A673 (cell line): ENCODE data around the gene PIAS1. TPM values are rescaled to one million over a fixed set of nuclear protein-coding genes. Genes with fewer than 3 reads are reported as not detected.
"Not testable (repeated sequence)": the region's sequence is repeated elsewhere in the genome, so short reads cannot be mapped to it uniquely, and the experiment has no call there.

ENCODE experiments used
- BruUV-seq: library from RNA; stranded (reverse); fragments of 400-500 nt; replicated peaks from 2 replicates; lab custom pipeline; 2021; lab: Mats Ljungman, UMichigan
- CTCF ChIA-PET: fragments of 300-600 bp; sonication (Branson Sonifier 250); formaldehyde crosslinking; loops from one replicate; lab custom pipeline; 2022; ENCODE audit warnings: antibody characterized with exemption; lab: Charles Lee
- POLR2A ChIA-PET: fragments of 300-600 bp; sonication (Branson Sonifier 250); formaldehyde crosslinking; loops from one replicate; lab custom pipeline; 2022; ENCODE audit warnings: antibody characterized with exemption; ENCODE audit not compliant: low non-redundant PET; lab: Charles Lee
- DNase-seq: peaks from one replicate; pipeline ENCODE4 v3.0.0-alpha.2; 2015; ENCODE audit warnings: low spot score
- H3K27ac ChIP-seq: fragments of 200-600 bp; sonication (generic); 2 replicates; pipeline ENCODE4 v1.5.1; 2016; ENCODE audit warnings: mixed run types, low read depth, mild to moderate bottlenecking, mixed read lengths, antibody characterized with exemption, low read length; ENCODE audit not compliant: poor library complexity, severe bottlenecking
- H3K27me3 ChIP-seq: fragments of 200-600 bp; sonication (generic); replicated peaks from 2 replicates; pipeline ENCODE4 v1.6.1; 2017; ENCODE audit warnings: mixed run types, low read depth, mild to moderate bottlenecking, mixed read lengths, antibody characterized with exemption, low read length; ENCODE audit not compliant: insufficient read depth, poor library complexity
- H3K36me3 ChIP-seq: fragments of 200-600 bp; sonication (generic); 2 replicates; pipeline ENCODE4 v1.6.1; 2016; ENCODE audit warnings: mixed run types, mild to moderate bottlenecking, mixed read lengths, antibody characterized with exemption, low read length; ENCODE audit not compliant: insufficient read depth, poor library complexity, severe bottlenecking
- H3K4me1 ChIP-seq: fragments of 200-600 bp; sonication (generic); 2 replicates; pipeline ENCODE4 v1.6.1; 2017; ENCODE audit warnings: mixed run types, mild to moderate bottlenecking, mixed read lengths, antibody characterized with exemption, low read length; ENCODE audit not compliant: insufficient read depth, poor library complexity, severe bottlenecking
- H3K4me3 ChIP-seq: fragments of 200-600 bp; sonication (generic); 2 replicates; pipeline ENCODE4 v1.5.1; 2016; ENCODE audit warnings: low read depth, mixed run types, mild to moderate bottlenecking, mixed read lengths, low read length; ENCODE audit not compliant: poor library complexity, severe bottlenecking
- H3K9me3 ChIP-seq: fragments of 200-600 bp; sonication (generic); 2 replicates; pipeline ENCODE4 v1.6.1; 2016; ENCODE audit warnings: mixed run types, low read depth, mild to moderate bottlenecking, mixed read lengths, antibody characterized with exemption, low read length; ENCODE audit not compliant: poor library complexity, severe bottlenecking
- EZH2 ChIP-seq: fragments of 200-600 bp; sonication (generic); IDR thresholded peaks from 2 replicates; pipeline ENCODE4 v1.6.1; 2017; ENCODE audit warnings: borderline replicate concordance, low read depth, mild to moderate bottlenecking, mixed read lengths, antibody characterized with exemption, low read length; ENCODE audit not compliant: poor library complexity, severe bottlenecking
- intact Hi-C: fragments of 100-400 bp; cut with micrococcal nuclease; formaldehyde crosslinking; loops from one replicate; pipeline ENCODE4 v1.10.0; 2022; ENCODE audit not compliant: unreplicated experiment
- total RNA-seq: library from RNA; stranded (reverse); gene quantifications from 2 replicates; pipeline ENCODE4 v1.2.3, GENCODE V29; 2021
- TF ChIP-seq, protein P1 (sequence below): fragments of 300-800, 200-600 bp; sonication (generic); conservative IDR thresholded peaks from 2 replicates; pipeline ENCODE4 v1.5.1; 2017; ENCODE audit warnings: low read depth, mild to moderate bottlenecking, antibody characterized with exemption, low read length, moderate library complexity, mixed read lengths

PIAS1 gene
- total RNA-seq, 1 experiment from 2014 or later, result 40.2 TPM

DNA sequence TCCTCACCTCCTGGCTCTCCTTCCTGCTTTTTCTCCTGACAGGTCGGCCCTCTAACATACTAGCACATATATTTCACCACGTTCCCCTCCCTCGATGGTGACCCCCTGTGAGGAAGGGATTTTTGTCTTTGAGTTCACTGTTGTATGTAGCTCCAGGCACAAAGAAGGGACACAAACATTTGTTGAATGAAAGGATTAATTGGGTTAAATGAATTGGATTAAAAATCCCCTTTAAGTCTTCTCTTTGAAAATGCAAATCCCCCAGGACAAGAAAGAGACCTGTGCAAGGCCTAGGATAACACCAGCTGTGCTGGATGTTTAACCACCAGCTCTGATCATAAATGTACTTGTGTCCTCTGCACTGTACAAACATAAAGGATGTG lies 147.8 kb downstream of the PIAS1 start:
- Histone ChIP-seq H3K27me3 (no peaks in the 10 kb centered on the region), H3K4me1 (peaks cover 34% of the 10 kb centered on the region), H3K9me3 (no peaks in the 10 kb centered on the region), H3K4me3 (no peak overlapping the region), H3K36me3 (no peaks in the 10 kb centered on the region), H3K27ac (no peak overlapping the region)
- peak; percentile 60 for DNase-seq
- no TSS peak for BruUV-seq
- CTCF ChIA-PET, result no interaction called here
- POLR2A ChIA-PET, result no interaction called here
- TF ChIP-seq, protein P1, sequence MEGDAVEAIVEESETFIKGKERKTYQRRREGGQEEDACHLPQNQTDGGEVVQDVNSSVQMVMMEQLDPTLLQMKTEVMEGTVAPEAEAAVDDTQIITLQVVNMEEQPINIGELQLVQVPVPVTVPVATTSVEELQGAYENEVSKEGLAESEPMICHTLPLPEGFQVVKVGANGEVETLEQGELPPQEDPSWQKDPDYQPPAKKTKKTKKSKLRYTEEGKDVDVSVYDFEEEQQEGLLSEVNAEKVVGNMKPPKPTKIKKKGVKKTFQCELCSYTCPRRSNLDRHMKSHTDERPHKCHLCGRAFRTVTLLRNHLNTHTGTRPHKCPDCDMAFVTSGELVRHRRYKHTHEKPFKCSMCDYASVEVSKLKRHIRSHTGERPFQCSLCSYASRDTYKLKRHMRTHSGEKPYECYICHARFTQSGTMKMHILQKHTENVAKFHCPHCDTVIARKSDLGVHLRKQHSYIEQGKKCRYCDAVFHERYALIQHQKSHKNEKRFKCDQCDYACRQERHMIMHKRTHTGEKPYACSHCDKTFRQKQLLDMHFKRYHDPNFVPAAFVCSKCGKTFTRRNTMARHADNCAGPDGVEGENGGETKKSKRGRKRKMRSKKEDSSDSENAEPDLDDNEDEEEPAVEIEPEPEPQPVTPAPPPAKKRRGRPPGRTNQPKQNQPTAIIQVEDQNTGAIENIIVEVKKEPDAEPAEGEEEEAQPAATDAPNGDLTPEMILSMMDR, result no peak
- TF ChIP-seq EZH2, result no peak
- intact Hi-C loops, result no loop called here

DNA sequence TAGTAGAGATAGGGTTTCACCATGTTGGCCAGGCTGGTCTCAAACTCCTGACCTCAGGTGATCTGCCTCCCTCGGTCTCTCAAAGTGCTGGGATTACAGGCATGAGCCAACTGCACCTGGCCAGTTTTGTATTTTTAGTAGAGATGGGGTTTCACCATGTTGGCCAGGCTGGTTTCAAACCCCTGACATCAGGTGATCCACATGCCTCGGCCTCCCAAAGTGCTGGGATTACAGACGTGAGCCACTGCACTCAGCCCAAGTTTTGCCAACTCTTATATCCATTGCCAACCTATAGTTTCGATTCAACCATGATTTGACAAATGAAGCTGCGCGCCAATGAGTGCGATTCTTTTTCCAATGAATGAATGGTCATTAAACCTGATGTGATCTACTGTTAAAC lies 148.9 kb downstream of the PIAS1 start:
- CTCF ChIA-PET, intact Hi-C loops, POLR2A ChIA-PET, DNase-seq, BruUV-seq, H3K9me3 ChIP-seq, H3K4me3 ChIP-seq, H3K27ac ChIP-seq, H3K36me3 ChIP-seq, H3K27me3 ChIP-seq: not testable (repeated sequence)
- peaks cover 32% of the 10 kb centered on the region for H3K4me1 ChIP-seq

DNA sequence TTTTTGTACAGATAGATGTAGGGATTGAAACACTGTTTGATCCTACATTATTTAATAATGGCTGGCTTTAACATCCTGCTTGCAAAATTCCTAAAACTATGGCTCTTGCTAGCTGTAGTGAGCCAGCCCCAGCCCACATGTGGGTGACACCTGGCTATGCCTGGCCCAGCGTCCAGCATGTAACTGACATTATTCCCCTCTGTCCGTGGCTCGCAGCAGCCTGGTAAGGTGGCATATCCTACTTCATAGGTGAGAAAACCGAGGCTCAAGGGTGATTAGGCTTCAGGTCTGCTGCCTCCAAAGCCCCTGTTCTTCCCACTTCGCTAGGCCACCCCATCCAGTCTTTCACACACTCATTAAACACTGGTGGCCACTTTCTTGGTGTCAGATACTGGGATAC lies 149.4 kb downstream of the PIAS1 start:
- Histone ChIP-seq H3K4me3 (no peak overlapping the region), H3K9me3 (no peaks in the 10 kb centered on the region), H3K27me3 (no peaks in the 10 kb centered on the region), H3K4me1 (peaks cover 27% of the 10 kb centered on the region), H3K36me3 (no peaks in the 10 kb centered on the region), H3K27ac (no peak overlapping the region)
- CTCF ChIA-PET, result no interaction called here
- no peak for TF ChIP-seq EZH2
- TF ChIP-seq, protein P1, result no peak
- no peak for DNase-seq
- intact Hi-C loops, result no loop called here
- POLR2A ChIA-PET, result no interaction called here
- BruUV-seq, result no TSS peak

- intact Hi-C loops, result no loop called here
- POLR2A ChIA-PET, result no interaction called here
- no peaks in the 10 kb centered on the region for H3K9me3 ChIP-seq
- H3K27me3 ChIP-seq, result no peaks in the 10 kb centered on the region
- H3K4me3 ChIP-seq, result no peak overlapping the region
- no peak for TF ChIP-seq EZH2
- TF ChIP-seq, protein P1, result no peak
- no peak for DNase-seq
- H3K36me3 ChIP-seq, result no peaks in the 10 kb centered on the region
- H3K27ac ChIP-seq, result no peak overlapping the region
- CTCF ChIA-PET, result no interaction called here
- H3K4me1 ChIP-seq, result peaks cover 22% of the 10 kb centered on the region
- BruUV-seq, result no TSS peak
Measured at GRCh38 chr15:68203956-68204355, 149.8 kb downstream of the PIAS1 start.
